Brain microvascular endothelial cell (primary cell): ENCODE results near the gene RBM4B.

ENCODE experiments used
- DNase-seq: peaks from one replicate; pipeline ENCODE4 v3.0.0-alpha.2; 2020
- H3K27ac ChIP-seq: fragments of 250-450 bp; sonication (Bioruptor Pico); 2 replicates; pipeline ENCODE4 v1.5.1; 2020; ENCODE audit warnings: mild to moderate bottlenecking, moderate library complexity
- H3K27me3 ChIP-seq: fragments of 250-450 bp; sonication (Bioruptor Pico); replicated peaks from 2 replicates; pipeline ENCODE4 v1.5.1; 2020; ENCODE audit warnings: mild to moderate bottlenecking
- H3K36me3 ChIP-seq: fragments of 250-450 bp; sonication (Bioruptor Pico); replicated peaks from 2 replicates; pipeline ENCODE4 v1.5.1; 2020; ENCODE audit warnings: mild to moderate bottlenecking
- H3K4me3 ChIP-seq: 2 replicates; pipeline ENCODE4 v1.5.1; 2011; ENCODE audit warnings: low read depth, mild to moderate bottlenecking, control low read depth, low read length, moderate library complexity
- in situ Hi-C: cut with HindIII; loops from 2 replicates; pipeline ENCODE4 v1.10.0; 2017; ENCODE audit warnings: low sequenced_read_pairs, low pct_ligation_motif_present
- TF ChIP-seq, protein P1 (sequence below): IDR thresholded peaks from 2 replicates; pipeline ENCODE4 v1.5.1; 2011; ENCODE audit warnings: low read depth, mild to moderate bottlenecking, moderate library complexity, low read length, control low read depth, inconsistent platforms; ENCODE audit errors: missing control alignments

The RBM4B gene

DNA sequence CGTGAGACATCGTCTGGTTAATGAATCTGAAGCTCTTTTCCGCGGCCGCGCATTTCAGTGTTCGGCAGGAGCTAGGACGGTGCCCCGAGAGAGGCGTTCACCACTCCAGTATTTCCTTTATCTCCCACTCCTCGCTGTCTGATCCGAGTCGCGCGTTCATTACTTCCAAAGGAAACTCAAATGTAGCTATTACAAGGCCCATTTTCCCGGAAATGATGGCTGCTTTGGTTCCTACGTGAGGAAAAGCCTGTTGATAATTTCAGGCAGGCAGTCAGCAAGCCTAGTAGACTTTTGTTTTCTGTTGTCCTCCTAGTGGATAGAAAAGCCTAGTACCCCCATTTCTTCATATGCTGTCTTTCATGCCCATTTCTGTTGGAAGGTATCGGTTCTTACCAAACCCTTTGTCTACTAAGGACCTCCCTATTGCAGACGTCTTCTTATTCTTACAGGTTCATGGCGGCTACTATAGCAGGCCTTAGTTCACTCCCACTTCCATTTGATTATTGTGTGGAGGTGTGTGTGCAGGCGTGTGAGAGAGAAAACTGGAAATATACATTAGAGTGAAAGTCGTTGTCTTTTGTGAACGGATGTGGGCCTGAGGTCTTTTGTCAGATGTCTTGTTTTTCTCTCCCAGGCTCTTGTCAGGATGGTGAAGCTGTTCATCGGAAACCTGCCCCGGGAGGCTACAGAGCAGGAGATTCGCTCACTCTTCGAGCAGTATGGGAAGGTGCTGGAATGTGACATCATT, 38.4 kb downstream of the RBM4B start:
- H3K27me3 ChIP-seq: no peaks in the 10 kb centered on the region
- H3K4me3 ChIP-seq: peak overlapping the region; percentile 98
- peaks cover 37% of the 10 kb centered on the region for H3K36me3 ChIP-seq
- peak; percentile 22 for DNase-seq
- peak overlapping the region; percentile 77 for H3K27ac ChIP-seq
- in situ Hi-C loops: no loop called here
- TF ChIP-seq, protein P1, sequence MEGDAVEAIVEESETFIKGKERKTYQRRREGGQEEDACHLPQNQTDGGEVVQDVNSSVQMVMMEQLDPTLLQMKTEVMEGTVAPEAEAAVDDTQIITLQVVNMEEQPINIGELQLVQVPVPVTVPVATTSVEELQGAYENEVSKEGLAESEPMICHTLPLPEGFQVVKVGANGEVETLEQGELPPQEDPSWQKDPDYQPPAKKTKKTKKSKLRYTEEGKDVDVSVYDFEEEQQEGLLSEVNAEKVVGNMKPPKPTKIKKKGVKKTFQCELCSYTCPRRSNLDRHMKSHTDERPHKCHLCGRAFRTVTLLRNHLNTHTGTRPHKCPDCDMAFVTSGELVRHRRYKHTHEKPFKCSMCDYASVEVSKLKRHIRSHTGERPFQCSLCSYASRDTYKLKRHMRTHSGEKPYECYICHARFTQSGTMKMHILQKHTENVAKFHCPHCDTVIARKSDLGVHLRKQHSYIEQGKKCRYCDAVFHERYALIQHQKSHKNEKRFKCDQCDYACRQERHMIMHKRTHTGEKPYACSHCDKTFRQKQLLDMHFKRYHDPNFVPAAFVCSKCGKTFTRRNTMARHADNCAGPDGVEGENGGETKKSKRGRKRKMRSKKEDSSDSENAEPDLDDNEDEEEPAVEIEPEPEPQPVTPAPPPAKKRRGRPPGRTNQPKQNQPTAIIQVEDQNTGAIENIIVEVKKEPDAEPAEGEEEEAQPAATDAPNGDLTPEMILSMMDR: no peak

GRCh38 chr11:66638177-66639065, 39.3 kb downstream of the RBM4B start, which contains the start of gene RBM4:
Gene RBM4, plus strand, starts transcription at chr11:66638703. Its CDS starts 1,009 bp downstream, at chr11:66639712.
- Histone ChIP-seq H3K27me3 (no peaks in the 10 kb centered on the region), H3K36me3 (peaks cover 30% of the 10 kb centered on the region), H3K4me3 (peak within 1 kb of the TSS; percentile 98), H3K27ac (peak within 1 kb of the TSS; percentile 77)
- peak; percentile 100 for DNase-seq
- in situ Hi-C loops: no loop called here
- TF ChIP-seq, protein P1: peak; percentile 39

GRCh38 chr11:66637557-66638176, 40.0 kb downstream of the RBM4B start:
- H3K36me3 ChIP-seq: peaks cover 30% of the 10 kb centered on the region
- TF ChIP-seq, protein P1: no peak

DNA sequence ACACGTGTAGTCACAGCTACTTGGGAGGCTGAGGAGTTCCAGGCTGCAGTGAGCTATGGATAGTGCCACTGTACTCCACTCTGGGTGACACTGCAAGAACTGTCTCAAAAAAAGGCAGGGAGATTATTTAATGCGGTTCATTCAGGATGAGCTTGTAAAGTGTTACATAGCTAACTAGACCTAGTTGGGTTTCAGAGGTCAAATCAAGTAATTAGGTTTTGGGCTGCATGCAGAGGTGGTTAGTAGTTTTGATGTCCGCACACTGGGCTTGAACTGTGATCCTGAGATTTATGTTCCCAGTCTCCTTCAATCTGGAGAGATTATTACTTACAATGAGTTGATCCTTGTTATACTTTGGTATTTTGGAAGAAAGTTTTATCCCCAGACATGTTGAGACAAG, 41.3 kb downstream of the RBM4B start:
- H3K27me3 ChIP-seq: no peaks in the 10 kb centered on the region
- no peak overlapping the region for H3K4me3 ChIP-seq
- DNase-seq: no peak
- H3K36me3 ChIP-seq: peaks cover 30% of the 10 kb centered on the region
- in situ Hi-C loops: no loop called here
- TF ChIP-seq, protein P1: no peak
- H3K27ac ChIP-seq: no peak overlapping the region

More at GRCh38 chr11:66637557-66638176, 40.0 kb downstream of the RBM4B start:
- Histone ChIP-seq H3K27me3 (no peaks in the 10 kb centered on the region), H3K27ac (peak overlapping the region; percentile 6), H3K4me3 (peak overlapping the region; percentile 54)
- no peak for DNase-seq
- in situ Hi-C loops: no loop called here

GRCh38 chr11:66632952-66633351, 44.7 kb downstream of the RBM4B start:
- Histone ChIP-seq H3K27ac (no peak overlapping the region), H3K27me3 (no peaks in the 10 kb centered on the region), H3K4me3 (no peak overlapping the region), H3K36me3 (peaks cover 30% of the 10 kb centered on the region)
- in situ Hi-C loops: no loop called here
- no peak for DNase-seq
- TF ChIP-seq, protein P1: no peak
